Measurements from ENCODE around the gene SESN2.

DNA sequence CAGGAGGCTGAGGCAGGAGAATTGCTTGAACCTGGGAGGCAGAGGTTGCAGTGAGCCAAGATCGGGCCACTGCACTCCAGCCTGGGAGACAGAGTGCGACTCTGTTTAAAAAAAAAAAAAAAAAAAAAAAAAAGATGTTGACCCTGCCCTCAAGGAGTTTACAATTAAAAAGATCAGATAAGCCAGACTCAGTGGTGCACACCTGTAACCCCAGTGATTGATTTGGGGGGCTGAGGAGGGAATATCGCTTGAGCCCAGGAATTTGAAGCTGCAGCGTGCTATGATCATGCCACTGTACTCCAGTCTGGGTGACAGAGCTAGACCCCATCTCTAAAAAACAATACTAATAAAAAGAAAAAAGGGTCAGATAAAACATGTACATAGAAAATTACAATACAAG is 1.6 kb upstream of the SESN2 start:
- TF ChIP-seq SP1 (IDR thresholded peaks at IDR 0.05) (no peak), ARNT (IDR thresholded peaks at IDR 0.05) (no peak)
